Measurements from ENCODE around the gene WBP2. TPM values are rescaled to one million over a fixed set of nuclear protein-coding genes. Genes with fewer than 3 reads are reported as not detected.

WBP2 gene
- total RNA-seq, 1 experiment from 2014 or later, result 132 TPM

- TF ChIP-seq EGR1 (IDR thresholded peaks at IDR 0.05; ENCODE audit: low read depth), result no peak
- TF ChIP-seq YY1 (IDR thresholded peaks at IDR 0.05; ENCODE audit: extremely low read depth, insufficient replicate concordance, low read depth, low read length), result no peak
- TF ChIP-seq RAD21 (IDR thresholded peaks at IDR 0.05; ENCODE audit: low read depth), result no peak
These were observed 17.2 kb downstream of the WBP2 start (continued) for GRCh38 chr17:75837899-75838298.

DNA sequence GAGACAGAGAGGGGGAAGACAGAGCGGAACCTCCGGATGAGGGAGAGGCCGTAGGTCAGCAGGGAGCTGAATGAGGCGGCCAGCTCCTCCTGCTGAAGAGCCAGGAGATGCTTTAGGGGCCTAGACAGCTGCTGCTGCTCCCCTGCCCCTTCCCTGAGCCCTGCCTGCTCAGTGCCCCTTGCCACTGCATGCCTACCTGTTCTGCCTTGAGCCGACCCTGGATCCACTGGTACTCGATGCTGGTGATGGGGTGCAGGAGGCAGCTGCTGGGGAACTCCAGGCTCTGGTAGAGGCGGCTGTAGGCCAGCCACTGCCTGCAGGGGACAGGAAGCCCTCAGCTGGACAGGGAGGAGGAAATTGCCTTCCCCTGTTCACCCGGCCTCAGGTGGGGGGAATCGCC is 18.5 kb downstream of the WBP2 start:
- Histone ChIP-seq H3K79me2 (ENCODE audit: insufficient read depth, low read length) (no peaks in the 10 kb centered on the region), H3K9me3 (ENCODE audit: control insufficient read depth in 1 of 2, insufficient read depth in 1 of 2, low read depth in 1 of 2, low read length in 2 of 2) (no peaks in the 10 kb centered on the region), H3K4me2 (ENCODE audit: low read length) (no peak overlapping the region), H4K20me1 (ENCODE audit: insufficient read depth) (no peaks in the 10 kb centered on the region), H3K9ac (ENCODE audit: low read length) (no peak overlapping the region), H3K9me2 (ENCODE audit: insufficient read depth) (no peaks in the 10 kb centered on the region), H3K36me3 (ENCODE audit: control insufficient read depth in 1 of 2, insufficient read depth in 2 of 2, low read length in 2 of 2) (no peaks in the 10 kb centered on the region), H3K27me3 (ENCODE audit: insufficient read depth, low read length) (no peaks in the 10 kb centered on the region), H3K4me1 (ENCODE audit: control insufficient read depth in 1 of 2, insufficient read depth in 2 of 2, low read length in 2 of 2) (peaks cover 3 to 12% of the 10 kb centered on the region in 2 experiments; a peak in 2 of 4 replicates), H3K27ac (ENCODE audit: low read depth, low read length) (no peak overlapping the region), H3K4me3 (replicated peaks in 1 of 2; ENCODE audit: low read depth in 1 of 2, low read length in 2 of 2) (no peak overlapping the region), H2AFZ (ENCODE audit: low read depth, low read length, poor library complexity, severe bottlenecking) (no peak overlapping the region)
- BruUV-seq (replicated peaks), result no TSS peak
- TF ChIP-seq POLR2AphosphoS5 (IDR thresholded peaks at IDR 0.05; ENCODE audit: low read depth, low read length) (no peak), ELF1 (IDR thresholded peaks at IDR 0.05; ENCODE audit: borderline replicate concordance, low read depth) (no peak), EZH2 (IDR thresholded peaks at IDR 0.05) (no peak)
- ATAC-seq, result no peak
- CTCF ChIA-PET, result interaction anchor here (1.3 to 2.9 kb wide), 2 partner anchors 9 to 57 kb away, joined by 3 to 9 read pairs; no protein-coding TSS in a partner anchor
- POLR2A ChIA-PET, result no interaction called here
- DNase-seq (ENCODE audit: low read depth, low spot score), result no peak
- RAD21 ChIA-PET (ENCODE audit: low non-redundant PET in 1 of 2, low total read pairs in 2 of 2, uncharacterized antibody in 2 of 2, unreplicated experiment in 2 of 2), result no interaction called here
- intact Hi-C loops (cut with micrococcal nuclease), result no loop called here

DNA sequence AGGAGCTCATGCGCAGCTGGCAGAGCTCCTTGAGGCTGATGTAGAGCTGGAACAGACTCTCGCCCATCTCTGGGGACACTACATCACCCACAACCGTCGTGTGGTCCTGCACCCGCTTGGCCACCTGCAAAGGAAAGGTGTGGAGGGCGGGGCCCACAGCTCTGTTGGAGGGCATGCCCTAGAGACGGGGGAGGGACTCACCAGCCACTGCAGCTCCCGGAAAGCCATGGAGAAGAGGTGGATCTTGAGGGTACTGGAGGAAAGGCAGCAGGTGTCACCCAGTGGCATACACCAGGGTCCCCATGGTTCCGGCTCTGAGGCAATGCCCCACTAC is 19.5 kb downstream of the WBP2 start:
- no peak overlapping the region for H3K4me2 ChIP-seq (ENCODE audit: low read length)
- no peak overlapping the region for H3K27ac ChIP-seq (ENCODE audit: low read depth, low read length)
- intact Hi-C loops (cut with micrococcal nuclease), result no loop called here
- no peaks in the 10 kb centered on the region for H3K9me2 ChIP-seq (ENCODE audit: insufficient read depth)
- H2AFZ ChIP-seq (ENCODE audit: low read depth, low read length, poor library complexity, severe bottlenecking), result no peak overlapping the region
- no peaks in the 10 kb centered on the region for H3K36me3 ChIP-seq (ENCODE audit: control insufficient read depth in 1 of 2, insufficient read depth in 2 of 2, low read length in 2 of 2)
- no peak overlapping the region for H3K9ac ChIP-seq (ENCODE audit: low read length)
- DNase-seq (ENCODE audit: low read depth, low spot score) (no peak), ATAC-seq (0 out of 2 replicates have a peak, but pooled peaks have one; percentile 6)
- TF ChIP-seq EZH2 (IDR thresholded peaks at IDR 0.05) (no peak), ZNF274 (IDR thresholded peaks at IDR 0.05; ENCODE audit: low read depth, low read length) (no peak), POLR2A (IDR thresholded peaks at IDR 0.05; ENCODE audit: borderline replicate concordance, extremely low read depth, insufficient read depth, insufficient read length) (no peak), EZH2phosphoT487 (IDR thresholded peaks at IDR 0.05; ENCODE audit: borderline replicate concordance) (no peak), EGR1 (IDR thresholded peaks at IDR 0.05; ENCODE audit: low read depth) (no peak), CTCF (IDR thresholded peaks at IDR 0.05 in 2 of 3, conservative IDR thresholded peaks at IDR 0.05 in 1 of 3; ENCODE audit: borderline replicate concordance in 1 of 3, insufficient read depth in 1 of 3, low read depth in 2 of 3, low read length in 2 of 3) (no peak), CEBPB (IDR thresholded peaks at IDR 0.05; ENCODE audit: low read depth) (no peak), CBX3 (IDR thresholded peaks at IDR 0.05; ENCODE audit: low read depth) (no peak), TCF7L2 (IDR thresholded peaks at IDR 0.05; ENCODE audit: borderline replicate concordance, extremely low read depth, insufficient read depth, insufficient read length) (no peak), JUND (IDR thresholded peaks at IDR 0.05) (no peak), RAD21 (IDR thresholded peaks at IDR 0.05; ENCODE audit: low read depth) (no peak)
- TF ChIP-seq, protein P1, sequence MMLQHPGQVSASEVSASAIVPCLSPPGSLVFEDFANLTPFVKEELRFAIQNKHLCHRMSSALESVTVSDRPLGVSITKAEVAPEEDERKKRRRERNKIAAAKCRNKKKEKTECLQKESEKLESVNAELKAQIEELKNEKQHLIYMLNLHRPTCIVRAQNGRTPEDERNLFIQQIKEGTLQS (IDR thresholded peaks at IDR 0.05), result no peak
- ChIA-PET CTCF (interaction anchor here (1.3 to 2.9 kb wide), 2 partner anchors 8 to 10 kb away, joined by 5 to 9 read pairs; no protein-coding TSS in a partner anchor), RAD21 (ENCODE audit: low non-redundant PET in 1 of 2, low total read pairs in 2 of 2, uncharacterized antibody in 2 of 2, unreplicated experiment in 2 of 2) (no interaction called here), POLR2A (no interaction called here)
- H3K27me3 ChIP-seq (ENCODE audit: insufficient read depth, low read length), result no peaks in the 10 kb centered on the region
- H3K79me2 ChIP-seq (ENCODE audit: insufficient read depth, low read length), result no peaks in the 10 kb centered on the region
- H3K9me3 ChIP-seq (ENCODE audit: control insufficient read depth in 1 of 2, insufficient read depth in 1 of 2, low read depth in 1 of 2, low read length in 2 of 2), result no peaks in the 10 kb centered on the region
- no peak overlapping the region for H3K4me3 ChIP-seq (replicated peaks in 1 of 2; ENCODE audit: low read depth in 1 of 2, low read length in 2 of 2)
- H4K20me1 ChIP-seq (ENCODE audit: insufficient read depth), result no peaks in the 10 kb centered on the region
- peaks cover 3 to 12% of the 10 kb centered on the region in 2 experiments; a peak in 2 of 4 replicates for H3K4me1 ChIP-seq (ENCODE audit: control insufficient read depth in 1 of 2, insufficient read depth in 2 of 2, low read length in 2 of 2)
- BruUV-seq (replicated peaks), result no TSS peak

All from HCT116 (cell line).